ENCODE data around the gene ERCC2. TPM values are rescaled to one million over a fixed set of nuclear protein-coding genes. Genes with fewer than 3 reads are reported as not detected.

ERCC2 gene
- total and polyA plus RNA-seq, 2 of the 4 experiments (the other 2 are of a cell fraction): 30.6 to 66.5 TPM

DNA sequence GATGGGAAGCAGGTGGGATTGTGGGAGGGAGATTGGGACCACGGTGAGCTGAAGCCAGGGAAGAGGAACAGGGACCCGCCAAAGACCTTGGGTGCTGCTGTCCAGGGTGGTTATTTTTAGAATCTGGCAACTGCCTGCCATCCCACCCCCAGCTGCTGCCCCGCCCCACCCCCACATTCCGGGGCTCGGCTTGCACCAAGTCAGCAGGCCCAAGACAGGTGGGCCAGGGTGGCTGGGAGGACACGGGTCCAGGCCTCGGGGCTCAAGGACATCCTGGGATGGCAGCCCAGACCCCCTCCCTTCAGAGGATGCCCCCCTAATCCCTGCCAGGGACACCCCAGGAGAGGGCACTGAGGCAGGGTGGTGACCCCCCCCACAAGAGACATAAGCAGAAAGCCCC, 48.5 kb downstream of the ERCC2 start:
- ChIA-PET POLR2A (ENCODE audit: unreplicated experiment) (no interaction called here), CTCF (no interaction called here)
- in situ Hi-C loops (cut with MboI; ENCODE audit: low sequenced_read_pairs): no loop called here
- dilution Hi-C loops (cut with HindIII; ENCODE audit: low sequenced_read_pairs, unreplicated experiment): no loop called here
- H3K4ac ChIP-seq (ENCODE audit: low read depth, low read length): no peak overlapping the region
- no peak for TF ChIP-seq CEBPB (IDR thresholded peaks at IDR 0.05; ENCODE audit: low read depth, low read length)
- TF ChIP-seq, protein P1, sequence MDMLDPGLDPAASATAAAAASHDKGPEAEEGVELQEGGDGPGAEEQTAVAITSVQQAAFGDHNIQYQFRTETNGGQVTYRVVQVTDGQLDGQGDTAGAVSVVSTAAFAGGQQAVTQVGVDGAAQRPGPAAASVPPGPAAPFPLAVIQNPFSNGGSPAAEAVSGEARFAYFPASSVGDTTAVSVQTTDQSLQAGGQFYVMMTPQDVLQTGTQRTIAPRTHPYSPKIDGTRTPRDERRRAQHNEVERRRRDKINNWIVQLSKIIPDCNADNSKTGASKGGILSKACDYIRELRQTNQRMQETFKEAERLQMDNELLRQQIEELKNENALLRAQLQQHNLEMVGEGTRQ (IDR thresholded peaks at IDR 0.05; ENCODE audit: low read depth, low read length): no peak
- TF ChIP-seq, protein P2, sequence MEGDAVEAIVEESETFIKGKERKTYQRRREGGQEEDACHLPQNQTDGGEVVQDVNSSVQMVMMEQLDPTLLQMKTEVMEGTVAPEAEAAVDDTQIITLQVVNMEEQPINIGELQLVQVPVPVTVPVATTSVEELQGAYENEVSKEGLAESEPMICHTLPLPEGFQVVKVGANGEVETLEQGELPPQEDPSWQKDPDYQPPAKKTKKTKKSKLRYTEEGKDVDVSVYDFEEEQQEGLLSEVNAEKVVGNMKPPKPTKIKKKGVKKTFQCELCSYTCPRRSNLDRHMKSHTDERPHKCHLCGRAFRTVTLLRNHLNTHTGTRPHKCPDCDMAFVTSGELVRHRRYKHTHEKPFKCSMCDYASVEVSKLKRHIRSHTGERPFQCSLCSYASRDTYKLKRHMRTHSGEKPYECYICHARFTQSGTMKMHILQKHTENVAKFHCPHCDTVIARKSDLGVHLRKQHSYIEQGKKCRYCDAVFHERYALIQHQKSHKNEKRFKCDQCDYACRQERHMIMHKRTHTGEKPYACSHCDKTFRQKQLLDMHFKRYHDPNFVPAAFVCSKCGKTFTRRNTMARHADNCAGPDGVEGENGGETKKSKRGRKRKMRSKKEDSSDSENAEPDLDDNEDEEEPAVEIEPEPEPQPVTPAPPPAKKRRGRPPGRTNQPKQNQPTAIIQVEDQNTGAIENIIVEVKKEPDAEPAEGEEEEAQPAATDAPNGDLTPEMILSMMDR (conservative IDR thresholded peaks at IDR 0.05; ENCODE audit: low read depth, low read length): no peak
- TF ChIP-seq SMC3 (IDR thresholded peaks at IDR 0.05; ENCODE audit: low read depth, low read length): no peak
- TF ChIP-seq RFX5 (IDR thresholded peaks at IDR 0.05; ENCODE audit: low read depth, low read length): no peak
- TF ChIP-seq CHD1 (IDR thresholded peaks at IDR 0.05; ENCODE audit: low read depth, low read length): no peak
- no peak for TF ChIP-seq BHLHE40 (IDR thresholded peaks at IDR 0.05; ENCODE audit: low read depth, low read length)
- no peak for TF ChIP-seq MAFK (IDR thresholded peaks at IDR 0.05; ENCODE audit: low read depth, low read length)
- TF ChIP-seq, protein P3, sequence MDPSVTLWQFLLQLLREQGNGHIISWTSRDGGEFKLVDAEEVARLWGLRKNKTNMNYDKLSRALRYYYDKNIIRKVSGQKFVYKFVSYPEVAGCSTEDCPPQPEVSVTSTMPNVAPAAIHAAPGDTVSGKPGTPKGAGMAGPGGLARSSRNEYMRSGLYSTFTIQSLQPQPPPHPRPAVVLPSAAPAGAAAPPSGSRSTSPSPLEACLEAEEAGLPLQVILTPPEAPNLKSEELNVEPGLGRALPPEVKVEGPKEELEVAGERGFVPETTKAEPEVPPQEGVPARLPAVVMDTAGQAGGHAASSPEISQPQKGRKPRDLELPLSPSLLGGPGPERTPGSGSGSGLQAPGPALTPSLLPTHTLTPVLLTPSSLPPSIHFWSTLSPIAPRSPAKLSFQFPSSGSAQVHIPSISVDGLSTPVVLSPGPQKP (IDR thresholded peaks at IDR 0.05; ENCODE audit: borderline replicate concordance, low read depth, low read length): no peak
- TF ChIP-seq POLR2A (IDR thresholded peaks at IDR 0.05; ENCODE audit: low read depth, low read length): no peak
- TF ChIP-seq MAZ (IDR thresholded peaks at IDR 0.05; ENCODE audit: borderline replicate concordance, low read depth, low read length): no peak
- no peak for TF ChIP-seq NFE2L2 (IDR thresholded peaks at IDR 0.05; ENCODE audit: low read depth, low read length)
- TF ChIP-seq RCOR1 (IDR thresholded peaks at IDR 0.05; ENCODE audit: insufficient replicate concordance, low read length): no peak
- no peak for TF ChIP-seq MXI1 (IDR thresholded peaks at IDR 0.05; ENCODE audit: borderline replicate concordance, low read depth, low read length)
- TF ChIP-seq RAD21 (IDR thresholded peaks at IDR 0.05; ENCODE audit: low read length): no peak
- no peak for TF ChIP-seq FOS (IDR thresholded peaks at IDR 0.05; ENCODE audit: low read depth, low read length)
- no peak overlapping the region for H3K14ac ChIP-seq (replicated peaks; ENCODE audit: low read depth, low read length)
- H3K4me3 ChIP-seq (ENCODE audit: insufficient read depth, low read depth, low read length): no peak overlapping the region
- H3K27ac ChIP-seq (ENCODE audit: insufficient read depth, low read length): no peak overlapping the region
- no peak overlapping the region for H3K4me2 ChIP-seq (ENCODE audit: low read depth, low read length)
- no peak overlapping the region for H2AK9ac ChIP-seq (replicated peaks; ENCODE audit: low read depth, low read length, poor library complexity)
- H3K9me3 ChIP-seq (ENCODE audit: control insufficient read depth, insufficient read depth, low read length): no peaks in the 10 kb centered on the region
- no TSS peak for BruUV-seq (replicated peaks)
- H2AK5ac ChIP-seq (ENCODE audit: low read depth, low read length): no peak overlapping the region
- no peak overlapping the region for H3K9ac ChIP-seq (ENCODE audit: low read depth, low read length)
- no peak for DNase-seq
- H2BK15ac ChIP-seq (ENCODE audit: low read depth, low read length): no peak overlapping the region
- H4K20me1 ChIP-seq (ENCODE audit: insufficient read depth, low read length): no peaks in the 10 kb centered on the region
- no peak overlapping the region for H2AFZ ChIP-seq (replicated peaks; ENCODE audit: low read length, poor library complexity)
- ATAC-seq (ENCODE audit: low read depth): no peak
- H3K18ac ChIP-seq (ENCODE audit: low read depth, low read length): no peak overlapping the region
- H4K8ac ChIP-seq (ENCODE audit: low read depth in 2 of 2, low read length in 2 of 2): no peak overlapping the region
- peaks cover 27% of the 10 kb centered on the region for H3K27me3 ChIP-seq (ENCODE audit: control insufficient read depth, insufficient read depth, low read length)
- H3K56ac ChIP-seq (ENCODE audit: extremely low read depth, insufficient read depth, low read length): no peak overlapping the region
- no peaks in the 10 kb centered on the region for H3K36me3 ChIP-seq (ENCODE audit: control insufficient read depth, insufficient read depth, low read length)
- H4K91ac ChIP-seq (ENCODE audit: insufficient read depth, low read depth, low read length): no peak overlapping the region
- H2BK120ac ChIP-seq (ENCODE audit: low read depth, low read length): no peak overlapping the region
- no peak overlapping the region for H3K23ac ChIP-seq (ENCODE audit: low read depth, low read length)
- H3K9me1 ChIP-seq (ENCODE audit: insufficient read depth, low read length): no peaks in the 10 kb centered on the region
- no peaks in the 10 kb centered on the region for H3K79me1 ChIP-seq (ENCODE audit: low read depth in 1 of 2, low read length in 2 of 2)
- H2BK20ac ChIP-seq (ENCODE audit: low read depth, low read length): no peak overlapping the region
- WGBS, 2 experiments (ENCODE audit: extremely low coverage in 2 of 2, insufficient read length in 1 of 2): 40% methylated on average over 2 of the region's 7 CpGs; no CpG with 5 or more reads in 1 of the 2 experiments
- H4K5ac ChIP-seq (ENCODE audit: low read depth, low read length): no peak overlapping the region
- intact Hi-C loops (cut with micrococcal nuclease): no loop called here
- no peaks in the 10 kb centered on the region; the same call in 1 of the 2 replicates for H3K4me1 ChIP-seq (ENCODE audit: control insufficient read depth, insufficient read depth, low read length)
- no peak overlapping the region for H2BK5ac ChIP-seq (ENCODE audit: low read depth, low read length, poor library complexity, severe bottlenecking)

Measured in IMR-90 (cell line).